Measurements from ENCODE around the gene FTSJ1. TPM values are rescaled to one million over a fixed set of nuclear protein-coding genes. Genes with fewer than 3 reads are reported as not detected.

FTSJ1 gene
- total and polyA plus RNA-seq, 2 experiments from 2014 or later: 42.8 to 76.3 TPM

DNA sequence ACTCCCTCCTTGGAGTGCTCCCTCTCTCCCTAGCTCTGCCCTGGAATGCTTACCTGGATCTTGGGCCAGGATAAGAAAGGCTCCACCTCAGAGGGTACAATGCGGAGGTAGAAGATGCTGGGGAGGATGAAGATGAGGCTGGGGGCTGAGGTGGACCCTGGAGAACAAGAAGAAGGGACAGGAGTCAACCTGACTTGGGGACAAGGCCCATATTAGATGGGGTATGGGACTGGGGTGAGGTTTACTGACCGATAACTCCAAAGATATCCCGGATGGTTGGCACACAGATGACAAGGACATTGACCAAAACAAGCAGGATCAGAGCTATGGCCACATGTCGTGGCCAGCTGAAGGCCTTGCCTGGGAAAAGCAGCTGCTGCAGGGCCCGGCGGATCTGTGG lies 16.5 kb upstream of the FTSJ1 start (continued):
- TF ChIP-seq, protein P1, sequence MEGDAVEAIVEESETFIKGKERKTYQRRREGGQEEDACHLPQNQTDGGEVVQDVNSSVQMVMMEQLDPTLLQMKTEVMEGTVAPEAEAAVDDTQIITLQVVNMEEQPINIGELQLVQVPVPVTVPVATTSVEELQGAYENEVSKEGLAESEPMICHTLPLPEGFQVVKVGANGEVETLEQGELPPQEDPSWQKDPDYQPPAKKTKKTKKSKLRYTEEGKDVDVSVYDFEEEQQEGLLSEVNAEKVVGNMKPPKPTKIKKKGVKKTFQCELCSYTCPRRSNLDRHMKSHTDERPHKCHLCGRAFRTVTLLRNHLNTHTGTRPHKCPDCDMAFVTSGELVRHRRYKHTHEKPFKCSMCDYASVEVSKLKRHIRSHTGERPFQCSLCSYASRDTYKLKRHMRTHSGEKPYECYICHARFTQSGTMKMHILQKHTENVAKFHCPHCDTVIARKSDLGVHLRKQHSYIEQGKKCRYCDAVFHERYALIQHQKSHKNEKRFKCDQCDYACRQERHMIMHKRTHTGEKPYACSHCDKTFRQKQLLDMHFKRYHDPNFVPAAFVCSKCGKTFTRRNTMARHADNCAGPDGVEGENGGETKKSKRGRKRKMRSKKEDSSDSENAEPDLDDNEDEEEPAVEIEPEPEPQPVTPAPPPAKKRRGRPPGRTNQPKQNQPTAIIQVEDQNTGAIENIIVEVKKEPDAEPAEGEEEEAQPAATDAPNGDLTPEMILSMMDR (conservative IDR thresholded peaks at IDR 0.05; ENCODE audit: low read depth in 2 of 2): no peak
- no peak for TF ChIP-seq NANOG (IDR thresholded peaks at IDR 0.05; ENCODE audit: borderline replicate concordance)
- no peak for TF ChIP-seq ZNF114 (CRISPR knock-in tag; IDR thresholded peaks at IDR 0.05)
- TF ChIP-seq EZH2phosphoT487 (IDR thresholded peaks at IDR 0.05; ENCODE audit: unreplicated experiment): no peak
- TF ChIP-seq JUNB (IDR thresholded peaks at IDR 0.05; ENCODE audit: unreplicated experiment): no peak

DNA sequence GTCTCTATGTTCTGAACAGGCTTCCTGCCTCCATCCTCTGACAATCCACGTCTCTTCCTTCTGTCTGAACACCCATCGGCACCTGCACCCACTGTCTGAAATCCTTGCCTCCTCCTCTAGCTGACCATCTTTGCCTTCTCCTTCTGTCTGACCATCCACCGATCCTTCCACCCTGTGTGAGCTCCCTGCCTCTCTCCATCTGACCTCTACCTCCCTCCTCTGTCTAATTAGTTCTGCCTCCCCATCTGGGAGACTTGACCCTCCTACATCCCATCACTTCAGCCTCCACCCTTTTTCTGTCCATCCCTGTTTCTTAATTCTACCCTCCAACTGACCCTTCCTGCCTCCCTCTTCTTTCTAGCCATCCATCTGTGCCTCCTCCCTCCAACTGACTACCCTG lies 16.0 kb upstream of the FTSJ1 start:
- H3K27me3 Mint-ChIP-seq (ENCODE audit: insufficient read depth, low read depth, poor library complexity): peaks cover 2% of the 10 kb centered on the region
- no peaks in the 10 kb centered on the region; the same call in 1 of the 3 replicates for H3K9me3 Mint-ChIP-seq
- Histone ChIP-seq H3K4me3 (no peak overlapping the region), H3K4me1 (ENCODE audit: insufficient read depth) (no peaks in the 10 kb centered on the region), H3K9me2 (ENCODE audit: insufficient read depth) (no peaks in the 10 kb centered on the region), H4K20me1 (replicated peaks; ENCODE audit: insufficient read depth) (no peaks in the 10 kb centered on the region), H3K79me2 (replicated peaks; ENCODE audit: insufficient read depth) (no peaks in the 10 kb centered on the region), H3K27me3 (ENCODE audit: insufficient read depth) (no peaks in the 10 kb centered on the region), H3F3A (replicated peaks; ENCODE audit: low read depth) (no peaks in the 10 kb centered on the region), H3K27ac (ENCODE audit: low read depth) (no peak overlapping the region), H3K4me2 (no peak overlapping the region), H3K36me3 (ENCODE audit: insufficient read depth) (no peaks in the 10 kb centered on the region; the same call in 1 of the 2 replicates), H2AFZ (no peak overlapping the region)
- H3K4me3 Mint-ChIP-seq: no peak overlapping the region
- no peak for DNase-seq (ENCODE audit: low spot score)
- TF ChIP-seq EZH2phosphoT487 (IDR thresholded peaks at IDR 0.05; ENCODE audit: unreplicated experiment) (no peak), ZNF331 (CRISPR knock-in tag; IDR thresholded peaks at IDR 0.05; ENCODE audit: low read depth) (no peak), STAT1 (IDR thresholded peaks at IDR 0.05; ENCODE audit: unreplicated experiment) (no peak), EZH2 (IDR thresholded peaks at IDR 0.05; ENCODE audit: low read depth, unreplicated experiment) (no peak), CREB1 (CRISPR knock-in tag; IDR thresholded peaks at IDR 0.05; ENCODE audit: low read depth) (no peak), POLR2AphosphoS5 (IDR thresholded peaks at IDR 0.05; ENCODE audit: low read depth) (no peak)
- TF ChIP-seq, protein P1 (conservative IDR thresholded peaks at IDR 0.05; ENCODE audit: low read depth in 2 of 2): no peak
- TF ChIP-seq, protein P2, sequence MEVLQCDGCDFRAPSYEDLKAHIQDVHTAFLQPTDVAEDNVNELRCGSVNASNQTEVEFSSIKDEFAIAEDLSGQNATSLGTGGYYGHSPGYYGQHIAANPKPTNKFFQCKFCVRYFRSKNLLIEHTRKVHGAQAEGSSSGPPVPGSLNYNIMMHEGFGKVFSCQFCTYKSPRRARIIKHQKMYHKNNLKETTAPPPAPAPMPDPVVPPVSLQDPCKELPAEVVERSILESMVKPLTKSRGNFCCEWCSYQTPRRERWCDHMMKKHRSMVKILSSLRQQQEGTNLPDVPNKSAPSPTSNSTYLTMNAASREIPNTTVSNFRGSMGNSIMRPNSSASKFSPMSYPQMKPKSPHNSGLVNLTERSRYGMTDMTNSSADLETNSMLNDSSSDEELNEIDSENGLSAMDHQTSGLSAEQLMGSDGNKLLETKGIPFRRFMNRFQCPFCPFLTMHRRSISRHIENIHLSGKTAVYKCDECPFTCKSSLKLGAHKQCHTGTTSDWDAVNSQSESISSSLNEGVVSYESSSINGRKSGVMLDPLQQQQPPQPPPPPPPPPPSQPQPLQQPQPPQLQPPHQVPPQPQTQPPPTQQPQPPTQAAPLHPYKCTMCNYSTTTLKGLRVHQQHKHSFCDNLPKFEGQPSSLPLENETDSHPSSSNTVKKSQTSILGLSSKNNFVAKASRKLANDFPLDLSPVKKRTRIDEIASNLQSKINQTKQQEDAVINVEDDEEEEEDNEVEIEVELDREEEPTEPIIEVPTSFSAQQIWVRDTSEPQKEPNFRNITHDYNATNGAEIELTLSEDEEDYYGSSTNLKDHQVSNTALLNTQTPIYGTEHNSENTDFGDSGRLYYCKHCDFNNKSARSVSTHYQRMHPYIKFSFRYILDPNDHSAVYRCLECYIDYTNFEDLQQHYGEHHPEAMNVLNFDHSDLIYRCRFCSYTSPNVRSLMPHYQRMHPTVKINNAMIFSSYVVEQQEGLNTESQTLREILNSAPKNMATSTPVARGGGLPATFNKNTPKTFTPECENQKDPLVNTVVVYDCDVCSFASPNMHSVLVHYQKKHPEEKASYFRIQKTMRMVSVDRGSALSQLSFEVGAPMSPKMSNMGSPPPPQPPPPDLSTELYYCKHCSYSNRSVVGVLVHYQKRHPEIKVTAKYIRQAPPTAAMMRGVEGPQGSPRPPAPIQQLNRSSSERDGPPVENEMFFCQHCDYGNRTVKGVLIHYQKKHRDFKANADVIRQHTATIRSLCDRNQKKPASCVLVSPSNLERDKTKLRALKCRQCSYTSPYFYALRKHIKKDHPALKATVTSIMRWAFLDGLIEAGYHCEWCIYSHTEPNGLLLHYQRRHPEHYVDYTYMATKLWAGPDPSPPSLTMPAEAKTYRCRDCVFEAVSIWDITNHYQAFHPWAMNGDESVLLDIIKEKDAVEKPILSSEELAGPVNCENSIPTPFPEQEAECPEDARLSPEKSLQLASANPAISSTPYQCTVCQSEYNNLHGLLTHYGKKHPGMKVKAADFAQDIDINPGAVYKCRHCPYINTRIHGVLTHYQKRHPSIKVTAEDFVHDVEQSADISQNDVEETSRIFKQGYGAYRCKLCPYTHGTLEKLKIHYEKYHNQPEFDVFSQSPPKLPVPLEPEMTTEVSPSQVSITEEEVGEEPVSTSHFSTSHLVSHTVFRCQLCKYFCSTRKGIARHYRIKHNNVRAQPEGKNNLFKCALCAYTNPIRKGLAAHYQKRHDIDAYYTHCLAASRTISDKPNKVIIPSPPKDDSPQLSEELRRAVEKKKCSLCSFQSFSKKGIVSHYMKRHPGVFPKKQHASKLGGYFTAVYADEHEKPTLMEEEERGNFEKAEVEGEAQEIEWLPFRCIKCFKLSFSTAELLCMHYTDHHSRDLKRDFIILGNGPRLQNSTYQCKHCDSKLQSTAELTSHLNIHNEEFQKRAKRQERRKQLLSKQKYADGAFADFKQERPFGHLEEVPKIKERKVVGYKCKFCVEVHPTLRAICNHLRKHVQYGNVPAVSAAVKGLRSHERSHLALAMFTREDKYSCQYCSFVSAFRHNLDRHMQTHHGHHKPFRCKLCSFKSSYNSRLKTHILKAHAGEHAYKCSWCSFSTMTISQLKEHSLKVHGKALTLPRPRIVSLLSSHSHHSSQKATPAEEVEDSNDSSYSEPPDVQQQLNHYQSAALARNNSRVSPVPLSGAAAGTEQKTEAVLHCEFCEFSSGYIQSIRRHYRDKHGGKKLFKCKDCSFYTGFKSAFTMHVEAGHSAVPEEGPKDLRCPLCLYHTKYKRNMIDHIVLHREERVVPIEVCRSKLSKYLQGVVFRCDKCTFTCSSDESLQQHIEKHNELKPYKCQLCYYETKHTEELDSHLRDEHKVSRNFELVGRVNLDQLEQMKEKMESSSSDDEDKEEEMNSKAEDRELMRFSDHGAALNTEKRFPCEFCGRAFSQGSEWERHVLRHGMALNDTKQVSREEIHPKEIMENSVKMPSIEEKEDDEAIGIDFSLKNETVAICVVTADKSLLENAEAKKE (CRISPR knock-in tag; IDR thresholded peaks at IDR 0.05): no peak
- TF ChIP-seq, protein P3, sequence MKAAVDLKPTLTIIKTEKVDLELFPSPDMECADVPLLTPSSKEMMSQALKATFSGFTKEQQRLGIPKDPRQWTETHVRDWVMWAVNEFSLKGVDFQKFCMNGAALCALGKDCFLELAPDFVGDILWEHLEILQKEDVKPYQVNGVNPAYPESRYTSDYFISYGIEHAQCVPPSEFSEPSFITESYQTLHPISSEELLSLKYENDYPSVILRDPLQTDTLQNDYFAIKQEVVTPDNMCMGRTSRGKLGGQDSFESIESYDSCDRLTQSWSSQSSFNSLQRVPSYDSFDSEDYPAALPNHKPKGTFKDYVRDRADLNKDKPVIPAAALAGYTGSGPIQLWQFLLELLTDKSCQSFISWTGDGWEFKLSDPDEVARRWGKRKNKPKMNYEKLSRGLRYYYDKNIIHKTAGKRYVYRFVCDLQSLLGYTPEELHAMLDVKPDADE (IDR thresholded peaks at IDR 0.05): no peak
- no peak for ATAC-seq
- peaks cover 47% of the 10 kb centered on the region for H3K36me3 Mint-ChIP-seq (ENCODE audit: low read depth)
- no peak overlapping the region for H3K27ac Mint-ChIP-seq
- H3K4me1 Mint-ChIP-seq: no peaks in the 10 kb centered on the region; the same call in 2 of the 3 replicates
